GM12878 (cell line): ENCODE data around the gene CYP8B1. TPM values are rescaled to one million over a fixed set of nuclear protein-coding genes. Genes with fewer than 3 reads are reported as not detected.

Experiments used
- ATAC-seq: fragments of 200-7000 bp; cut with Tn5 transposase; 3 replicates; pipeline ENCODE4 v1.9.1; 2020; ENCODE audit warnings: mild to moderate bottlenecking, moderate library complexity
- BruUV-seq: library from RNA; stranded (reverse); fragments of 400-500 nt; replicated peaks from 2 replicates; lab custom pipeline; 2021; lab: Mats Ljungman, UMichigan
- CTCF ChIA-PET: fragments of 300-600 bp; sonication (Branson Sonifier 250); formaldehyde crosslinking; extraction: SDS; loops from one replicate; lab custom pipeline; 2021; ENCODE audit warnings: inconsistent platforms; lab: Yijun Ruan, JAX
- POLR2A ChIA-PET: fragments of 350-600 bp; formaldehyde crosslinking; extraction: SDS; loops from one replicate; lab custom pipeline; 2021; ENCODE audit warnings: inconsistent platforms; lab: Charles Lee
- RAD21 ChIA-PET: fragments of 300-600 bp; sonication (Branson Sonifier 250); formaldehyde crosslinking; loops from one replicate; lab custom pipeline; 2023; ENCODE audit warnings: antibody characterized with exemption; ENCODE audit not compliant: unreplicated experiment; lab: Charles Lee
- SMC1A ChIA-PET: fragments of 300-600 bp; sonication (Branson Sonifier 250); formaldehyde crosslinking; loops from one replicate; lab custom pipeline; 2023; ENCODE audit not compliant: unreplicated experiment, uncharacterized antibody; lab: Charles Lee
- DNase-seq: peaks from one replicate; pipeline ENCODE4 v3.0.0-alpha.2; 2011; ENCODE audit warnings: low read depth, low spot score
- FAIRE-seq: peaks from 3 replicates; lab custom pipeline; 2011; peaks lifted over from hg19 to GRCh38; lab: Jason Lieb, UNC
- H2AFZ ChIP-seq: 2 replicates; pipeline ENCODE4 v1.6.0; 2011; ENCODE audit warnings: low read depth, low read length, control low read depth; ENCODE audit not compliant: control insufficient read depth
- H3K27ac ChIP-seq: 2 replicates; pipeline ENCODE4 v1.5.1; 2011; ENCODE audit warnings: control low read depth; ENCODE audit not compliant: control insufficient read depth, insufficient read depth
- H3K27me3 ChIP-seq, 2 experiments: replicated peaks in 1 of 2; 2 replicates each; pipeline versions ENCODE4 v1.6.0 to v1.6.1; 2011; ENCODE audit warnings: low read length in 1 of 2; ENCODE audit not compliant: control insufficient read depth in 2 of 2, insufficient read depth in 2 of 2
- H3K36me3 ChIP-seq, 2 experiments: 2 replicates each; pipeline ENCODE4 v1.5.1; 2011; ENCODE audit warnings: low read length in 1 of 2; ENCODE audit not compliant: control insufficient read depth in 2 of 2, insufficient read depth in 2 of 2
- H3K4me1 ChIP-seq: 2 replicates; pipeline ENCODE4 v1.6.1; 2011; ENCODE audit warnings: mild to moderate bottlenecking, low read length, moderate library complexity, mixed read lengths; ENCODE audit not compliant: control insufficient read depth, insufficient read depth
- H3K4me2 ChIP-seq: 2 replicates; pipeline ENCODE4 v1.6.0; 2011; ENCODE audit warnings: control low read depth; ENCODE audit not compliant: control insufficient read depth, insufficient read depth
- H3K4me3 ChIP-seq: fragments of 200-600 bp; sonication (generic); 2 replicates; pipeline ENCODE4 v1.5.1; 2016
- H3K79me2 ChIP-seq: 2 replicates; pipeline ENCODE4 v1.6.0; 2011; ENCODE audit warnings: low read length; ENCODE audit not compliant: control insufficient read depth, insufficient read depth
- H3K9ac ChIP-seq: 2 replicates; pipeline ENCODE4 v1.8.0; 2011; ENCODE audit warnings: low read length, control low read depth, mixed read lengths; ENCODE audit not compliant: control insufficient read depth, insufficient read depth
- H3K9me3 ChIP-seq: replicated peaks from 3 replicates; pipeline ENCODE4 v1.5.1; 2011; ENCODE audit warnings: mild to moderate bottlenecking, low read length; ENCODE audit not compliant: control insufficient read depth, insufficient read depth
- H4K20me1 ChIP-seq: 2 replicates; pipeline ENCODE4 v1.6.0; 2011; ENCODE audit not compliant: control insufficient read depth, insufficient read depth
- ATF7 ChIP-seq: fragments of 450-650 bp; IDR thresholded peaks from 2 replicates; pipeline ENCODE4 v1.6.1; 2016; ENCODE audit warnings: low read depth, mild to moderate bottlenecking
- BCLAF1 ChIP-seq: fragments of 450-650 bp; IDR thresholded peaks from 2 replicates; pipeline ENCODE4 v1.6.1; 2017; ENCODE audit warnings: antibody characterized with exemption, mild to moderate bottlenecking, moderate library complexity
- BHLHE40 ChIP-seq, 2 experiments: fragments of 450-650 bp in 1 of 2; IDR thresholded peaks; 2 replicates each; pipeline ENCODE4 v1.6.1; 2011 to 2017; ENCODE audit warnings: low read depth in 2 of 2, borderline replicate concordance in 1 of 2, improper control_type of control experiment in 1 of 2, low read length in 1 of 2, mild to moderate bottlenecking in 1 of 2
- CUX1 ChIP-seq: IDR thresholded peaks from 2 replicates; pipeline ENCODE4 v1.6.1; 2012; ENCODE audit warnings: improper control_type of control experiment, low read depth, low read length; ENCODE audit not compliant: insufficient replicate concordance
- FOXM1 ChIP-seq: IDR thresholded peaks from 2 replicates; pipeline ENCODE4 v1.6.1; 2012; ENCODE audit warnings: low read depth, mild to moderate bottlenecking, inconsistent platforms, low read length, moderate library complexity
- KDM1A ChIP-seq: fragments of 200-600 bp; sonication (generic); IDR thresholded peaks from 2 replicates; pipeline ENCODE4 v1.6.1; 2016; ENCODE audit warnings: borderline replicate concordance
- MTA3 ChIP-seq: IDR thresholded peaks from 2 replicates; pipeline ENCODE4 v1.6.1; 2012; ENCODE audit warnings: low read length, inconsistent platforms, borderline replicate concordance
- MYB ChIP-seq: fragments of 150-350 bp; IDR thresholded peaks from 2 replicates; pipeline ENCODE4 v1.6.1; 2014; ENCODE audit warnings: mild to moderate bottlenecking, low read depth, low read length, borderline replicate concordance
- NFYB ChIP-seq: IDR thresholded peaks from 2 replicates; pipeline ENCODE4 v1.6.1; 2011; ENCODE audit warnings: low read depth, mild to moderate bottlenecking, low read length, improper control_type of control experiment, moderate library complexity; ENCODE audit not compliant: insufficient read depth
- NR2C1 ChIP-seq: fragments of 450-650 bp; IDR thresholded peaks from 2 replicates; pipeline ENCODE4 v1.6.1; 2017; ENCODE audit warnings: antibody characterized with exemption, mild to moderate bottlenecking, moderate library complexity
- PML ChIP-seq: IDR thresholded peaks from 2 replicates; pipeline ENCODE4 v1.6.1; 2012; ENCODE audit warnings: low read length, inconsistent platforms
- RAD21 ChIP-seq: IDR thresholded peaks from 2 replicates; pipeline ENCODE4 v1.6.1; 2011; ENCODE audit warnings: mild to moderate bottlenecking, low read depth, low read length, moderate library complexity; ENCODE audit not compliant: insufficient read depth
- SP1 ChIP-seq: IDR thresholded peaks from one replicate; pipeline ENCODE4 v1.6.1; 2011; ENCODE audit warnings: low read depth, low read length
- STAT3 ChIP-seq: IDR thresholded peaks from 2 replicates; pipeline ENCODE4 v1.6.1; 2011; ENCODE audit warnings: low read depth, low read length, improper control_type of control experiment
- whole genome bisulfite sequencing: methylation state at CpG from one replicate; pipeline ENCODE4 v1.1.6; 2016; ENCODE audit warnings: low lambda C conversion rate; ENCODE audit not compliant: insufficient replicate concordance, insufficient coverage; ENCODE audit errors: missing lambda C conversion rate; 5-methylcytosine and 5-hydroxymethylcytosine counted together
- in situ Hi-C: fragments of 300-500 bp; cut with MboI; formaldehyde crosslinking; loops from 9 replicates; pipeline ENCODE4 v1.14.3; 2018; ENCODE audit warnings: mixed read lengths
- intact Hi-C: fragments of 100-400 bp; cut with micrococcal nuclease; formaldehyde crosslinking; loops from one replicate; pipeline ENCODE4 v1.14.2; 2022; ENCODE audit not compliant: unreplicated experiment
- polyA plus RNA-seq, 11 experiments: library from polyadenylated mRNA; depleted of rRNA in 4 of 11; unstranded in 6 of 11; stranded (reverse) in 5 of 11; fragments of >200 nt; fragmentation: Nextera tagmentation in 4 of 11; fragmentation: Illumina TruSeq in 1 of 11; extraction: Ambion mirVana in 4 of 11; extraction: Trizol in 1 of 11; gene quantifications; 1 replicate in 1 of 11; 2 replicates in 10 of 11; pipeline versions ENCODE4 v1.2.1 to v1.2.3, GENCODE V29; 2011 to 2016; ENCODE audit warnings: inconsistent platforms in 2 of 11, missing spikeins in 2 of 11, low read depth in 1 of 11
- total RNA-seq, 4 experiments: library from RNA; depleted of rRNA in 3 of 4; stranded (reverse); fragments of >200 nt in 3 of 4; fragmentation: Illumina TruSeq in 1 of 4; extraction: Trizol in 1 of 4; gene quantifications; 2 replicates each; pipeline versions ENCODE4 v1.2.1 to v1.2.3, GENCODE V29; 2013 to 2021
- TF ChIP-seq, protein P1 (sequence below), 3 experiments: IDR thresholded peaks in 2 of 3; conservative IDR thresholded peaks in 1 of 3; 2 replicates each; pipeline ENCODE4 v1.5.1; 2011; ENCODE audit warnings: low read depth in 3 of 3, low read length in 3 of 3, mild to moderate bottlenecking in 3 of 3, control low read depth in 2 of 3, moderate library complexity in 2 of 3, inconsistent platforms in 1 of 3, mixed read lengths in 1 of 3; ENCODE audit not compliant: control insufficient read depth in 2 of 3, insufficient read depth in 1 of 3; ENCODE audit errors: extremely low read depth in 1 of 3

The CYP8B1 gene
- total and polyA plus RNA-seq, 10 of the 15 experiments (the other 5 are each of a cell fraction or from before 2014, with no cell fraction given) = 0.08 TPM; not detected in 9

DNA sequence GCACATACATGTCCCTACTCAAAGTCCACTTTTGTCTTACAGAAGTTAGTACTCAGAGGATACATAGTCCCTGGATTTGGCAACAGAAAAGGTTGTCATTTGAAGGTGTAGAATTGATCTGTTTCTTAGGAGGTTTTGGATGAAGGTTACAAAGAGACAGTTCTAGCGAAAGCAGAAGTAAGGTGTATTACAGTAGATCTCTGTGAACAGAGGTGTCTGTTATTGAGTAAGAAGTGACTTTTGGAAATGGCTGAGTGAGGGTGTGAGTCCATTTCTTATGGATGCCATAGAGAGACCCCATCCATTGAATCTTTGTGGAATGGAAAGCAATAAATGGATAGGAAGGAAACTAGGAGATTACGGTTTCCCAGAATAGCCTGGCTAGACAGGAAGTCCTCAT, 35.9 kb upstream of the CYP8B1 start:
- in situ Hi-C loops (no loop called here), intact Hi-C loops (no loop called here)
- no peak for DNase-seq
- Histone ChIP-seq H3K4me3 (no peak overlapping the region), H3K4me1 (no peaks in the 10 kb centered on the region), H3K27ac (no peak overlapping the region), H2AFZ (no peak overlapping the region), H3K36me3 (no peaks in the 10 kb centered on the region), H3K79me2 (no peaks in the 10 kb centered on the region), H3K9me3 (peaks cover 4% of the 10 kb centered on the region; the same call in 2 of the 3 replicates), H3K9ac (no peak overlapping the region), H4K20me1 (no peaks in the 10 kb centered on the region), H3K4me2 (no peak overlapping the region), H3K27me3 (peaks cover 1 to 4% of the 10 kb centered on the region in 2 experiments; a peak in 3 of 4 replicates)
- BruUV-seq = no TSS peak
- SMC1A ChIA-PET = no interaction called here
- RAD21 ChIA-PET = no interaction called here
- WGBS = 84% methylated on average over 2 of the region's 2 CpGs
- CTCF ChIA-PET = interaction anchor here (0.6 kb wide), 1 partner anchor 30 kb away, joined by 3 read pairs; no protein-coding TSS in a partner anchor
- POLR2A ChIA-PET = no interaction called here
- ATAC-seq = no peak
- FAIRE-seq = no peak
- TF ChIP-seq BHLHE40 (IDR thresholded peaks at IDR 0.05; ENCODE audit: borderline replicate concordance in 1 of 2, low read depth in 2 of 2, low read length in 1 of 2) = no peak
- TF ChIP-seq CUX1 = no peak
- no peak for TF ChIP-seq NR2C1
- no peak for TF ChIP-seq ATF7
- TF ChIP-seq KDM1A = no peak
- no peak for TF ChIP-seq SP1
- TF ChIP-seq, protein P1, sequence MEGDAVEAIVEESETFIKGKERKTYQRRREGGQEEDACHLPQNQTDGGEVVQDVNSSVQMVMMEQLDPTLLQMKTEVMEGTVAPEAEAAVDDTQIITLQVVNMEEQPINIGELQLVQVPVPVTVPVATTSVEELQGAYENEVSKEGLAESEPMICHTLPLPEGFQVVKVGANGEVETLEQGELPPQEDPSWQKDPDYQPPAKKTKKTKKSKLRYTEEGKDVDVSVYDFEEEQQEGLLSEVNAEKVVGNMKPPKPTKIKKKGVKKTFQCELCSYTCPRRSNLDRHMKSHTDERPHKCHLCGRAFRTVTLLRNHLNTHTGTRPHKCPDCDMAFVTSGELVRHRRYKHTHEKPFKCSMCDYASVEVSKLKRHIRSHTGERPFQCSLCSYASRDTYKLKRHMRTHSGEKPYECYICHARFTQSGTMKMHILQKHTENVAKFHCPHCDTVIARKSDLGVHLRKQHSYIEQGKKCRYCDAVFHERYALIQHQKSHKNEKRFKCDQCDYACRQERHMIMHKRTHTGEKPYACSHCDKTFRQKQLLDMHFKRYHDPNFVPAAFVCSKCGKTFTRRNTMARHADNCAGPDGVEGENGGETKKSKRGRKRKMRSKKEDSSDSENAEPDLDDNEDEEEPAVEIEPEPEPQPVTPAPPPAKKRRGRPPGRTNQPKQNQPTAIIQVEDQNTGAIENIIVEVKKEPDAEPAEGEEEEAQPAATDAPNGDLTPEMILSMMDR (IDR thresholded peaks at IDR 0.05 in 2 of 3, conservative IDR thresholded peaks at IDR 0.05 in 1 of 3; ENCODE audit: control insufficient read depth in 2 of 3, extremely low read depth in 1 of 3, insufficient read depth in 1 of 3, low read depth in 3 of 3, low read length in 3 of 3) = no peak
- TF ChIP-seq MTA3 = no peak
- no peak for TF ChIP-seq RAD21
- no peak for TF ChIP-seq PML
- TF ChIP-seq MYB = no peak
- TF ChIP-seq FOXM1 = no peak
- no peak for TF ChIP-seq BCLAF1
- TF ChIP-seq STAT3 = no peak
- no peak for TF ChIP-seq NFYB
